UCSD-AML1 (cell line): ENCODE results near the gene RNU2-63P.
"Not testable (repeated sequence)": the region's sequence is repeated elsewhere in the genome, so short reads cannot be mapped to it uniquely, and the experiment has no call there.

Source experiments
- DNase-seq: peaks from one replicate; lab custom pipeline; 2025; ENCODE audit not compliant: unreplicated experiment; lab: John Stamatoyannopoulos, UW

Gene RNU2-63P

GRCh38 chr2:88016086-88016959 lies at the start of gene RNU2-63P:
RNU2-63P (minus strand) TSS chr2:88016547.
- DNase-seq: peak; percentile 48

DNA sequence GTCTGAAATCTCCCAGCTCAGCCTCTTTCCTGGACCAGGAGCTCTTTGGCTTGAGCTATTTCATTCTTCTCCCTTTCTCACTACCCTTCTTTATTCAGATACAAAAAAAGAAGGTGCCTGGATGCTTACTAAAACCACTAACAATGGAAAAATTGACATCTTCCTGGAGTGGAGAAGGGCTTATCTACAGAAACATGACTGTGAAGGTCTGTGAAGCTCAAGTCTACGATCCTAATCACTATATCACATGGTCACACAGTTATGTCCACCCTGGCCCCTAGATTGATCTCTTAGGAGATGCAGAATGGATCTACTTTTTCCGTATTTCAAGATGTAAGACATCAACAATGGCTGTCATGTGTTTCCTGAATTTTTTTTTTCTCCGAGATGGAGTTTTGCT lies 44.9 kb upstream of the RNU2-63P start:
- no peak for DNase-seq

DNA sequence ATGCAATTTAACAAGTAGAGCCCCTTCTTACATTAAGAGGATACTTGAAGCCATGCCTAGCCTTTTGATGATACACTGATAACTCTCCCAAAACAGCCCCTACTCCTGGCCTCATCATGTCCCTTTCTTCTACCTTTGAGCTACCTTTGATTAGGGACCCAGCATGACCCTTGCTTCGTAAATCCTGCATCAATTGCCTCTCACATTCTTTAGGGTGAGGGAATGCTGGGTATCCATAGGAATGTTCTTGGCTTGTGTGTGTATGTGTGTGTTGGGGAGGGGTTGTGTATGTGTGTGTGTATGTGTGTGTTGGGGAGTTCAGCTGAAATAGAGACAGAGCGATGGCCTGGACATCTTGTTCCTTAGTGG lies 44.5 kb upstream of the RNU2-63P start:
- DNase-seq: no peak

DNA sequence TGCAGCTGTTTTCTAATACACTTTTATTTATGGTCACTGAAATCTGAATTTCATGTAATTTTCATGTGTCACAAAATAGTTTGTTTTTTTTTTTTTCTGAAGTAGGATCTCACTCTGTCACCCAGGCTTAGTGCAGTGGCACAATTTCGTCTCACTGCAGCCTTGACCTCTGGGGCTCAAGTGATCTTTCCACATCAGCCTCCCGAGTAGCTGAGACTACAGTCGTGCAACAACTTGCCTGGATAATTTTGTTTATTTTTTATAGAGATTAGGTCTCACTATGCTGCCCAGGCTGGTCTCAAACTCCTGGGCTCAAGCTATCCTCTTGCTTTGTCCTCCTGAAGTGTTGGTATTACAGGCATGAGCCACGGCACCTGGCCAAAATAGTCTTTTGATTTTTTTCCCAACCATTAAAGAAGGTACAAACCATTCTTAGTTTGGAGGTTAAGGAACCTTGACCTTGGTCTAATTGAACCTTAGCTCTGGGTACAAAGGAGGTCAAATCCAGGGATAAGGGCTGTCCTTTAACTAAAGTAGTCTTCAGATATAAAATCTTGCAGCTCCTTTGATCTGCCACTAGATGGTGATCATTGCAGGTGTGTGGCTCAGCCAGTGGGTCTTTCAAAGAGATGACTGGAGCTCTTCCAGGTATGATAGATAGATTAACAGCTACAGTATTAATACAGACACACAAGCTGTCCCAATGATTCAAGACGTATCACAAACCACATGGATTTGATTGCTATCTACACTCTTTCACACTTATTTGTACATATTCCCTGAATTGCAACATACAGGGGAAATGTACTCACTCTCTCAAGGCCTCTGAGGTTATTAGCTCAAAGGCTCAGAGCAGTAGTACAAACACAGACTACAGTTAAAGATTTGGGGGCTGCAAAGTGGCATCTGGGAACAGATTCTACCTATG lies 43.9 kb upstream of the RNU2-63P start:
- DNase-seq: no peak

DNA sequence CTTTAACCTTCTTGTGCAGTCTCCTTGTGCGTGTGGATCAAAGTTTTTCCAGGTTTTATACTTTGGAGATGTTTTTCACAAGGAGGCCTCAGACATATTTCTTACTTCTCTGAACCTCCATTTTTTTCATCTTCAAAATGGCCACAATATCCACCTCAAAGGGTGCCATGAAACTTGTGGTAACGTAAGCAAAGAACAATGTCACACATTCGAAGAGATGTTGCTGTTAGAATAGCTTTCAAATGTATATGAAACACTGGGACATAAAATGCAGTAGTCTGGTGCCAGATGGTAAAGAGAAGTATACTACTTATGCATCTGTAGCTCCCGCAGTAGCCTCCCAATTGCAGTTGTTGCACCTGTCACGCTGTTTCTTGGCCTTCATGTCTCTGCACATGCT lies 41.8 kb upstream of the RNU2-63P start:
- DNase-seq: no peak

DNA sequence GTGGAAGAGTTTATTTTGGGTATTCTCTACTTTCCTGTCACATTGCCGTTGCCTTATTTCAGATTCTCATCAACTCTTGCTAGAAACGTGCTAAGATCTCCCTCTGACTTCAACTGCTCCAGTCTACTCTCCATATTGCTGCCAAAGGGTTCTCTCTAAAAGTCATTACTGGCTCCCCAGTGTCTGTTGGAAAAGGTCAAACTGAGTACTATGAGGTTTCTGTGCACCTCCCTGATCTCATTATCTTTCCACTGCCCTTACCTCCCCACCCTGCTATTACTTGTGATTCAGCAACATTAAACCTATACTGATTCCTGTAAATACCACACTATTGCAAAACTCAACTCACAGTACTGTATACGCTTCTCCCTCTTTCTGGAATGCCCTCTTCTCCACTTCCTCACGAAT lies 41.1 kb upstream of the RNU2-63P start:
- DNase-seq: no peak

DNA sequence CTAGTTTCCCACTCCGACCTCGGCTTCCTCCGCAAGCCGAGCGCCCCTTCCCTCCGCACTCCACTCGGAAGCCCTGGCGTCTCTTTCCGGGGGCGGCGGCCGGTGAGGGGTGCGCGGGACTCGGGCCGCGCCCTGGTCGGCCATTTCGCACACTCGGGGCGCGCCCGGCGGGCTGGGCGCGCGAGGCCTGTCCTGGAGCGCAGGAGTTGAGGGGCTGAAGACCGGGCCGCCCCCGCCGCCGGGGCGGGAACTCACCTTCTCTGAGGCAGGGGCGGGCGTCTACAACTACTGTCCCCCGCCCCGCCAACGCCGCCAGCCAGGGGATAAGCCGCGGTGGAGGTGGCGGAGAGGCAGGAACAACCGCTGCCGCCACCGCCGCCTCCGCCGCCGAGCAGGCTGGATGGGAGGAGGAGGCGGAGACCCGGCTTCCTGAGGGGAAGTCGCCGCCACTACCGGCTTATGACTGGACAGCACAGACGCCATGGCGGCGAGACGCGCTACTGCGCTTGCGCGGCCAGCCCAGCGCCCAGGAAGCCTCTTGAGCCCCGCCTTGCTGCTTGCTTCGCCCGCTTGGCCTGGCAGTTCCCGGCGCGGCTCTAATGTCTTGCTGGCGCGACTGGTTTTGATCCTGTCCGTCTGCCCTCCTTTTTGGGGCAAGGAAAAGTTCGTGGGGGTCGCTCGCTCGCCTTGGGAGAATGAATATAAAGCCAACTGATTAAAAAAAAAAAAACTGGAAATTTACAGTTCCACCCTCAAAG lies 39.2 kb upstream of the RNU2-63P start, which contains the start of gene KRCC1:
KRCC1 (minus strand) TSS at position 413 of the 758 bp plus-strand sequence. CDS start 27,220 bp downstream, outside the sequence.
- peak; percentile 97 for DNase-seq

GRCh38 chr2:88054782-88055370 lies 38.5 kb upstream of the RNU2-63P start:
- DNase-seq: no peak

DNA sequence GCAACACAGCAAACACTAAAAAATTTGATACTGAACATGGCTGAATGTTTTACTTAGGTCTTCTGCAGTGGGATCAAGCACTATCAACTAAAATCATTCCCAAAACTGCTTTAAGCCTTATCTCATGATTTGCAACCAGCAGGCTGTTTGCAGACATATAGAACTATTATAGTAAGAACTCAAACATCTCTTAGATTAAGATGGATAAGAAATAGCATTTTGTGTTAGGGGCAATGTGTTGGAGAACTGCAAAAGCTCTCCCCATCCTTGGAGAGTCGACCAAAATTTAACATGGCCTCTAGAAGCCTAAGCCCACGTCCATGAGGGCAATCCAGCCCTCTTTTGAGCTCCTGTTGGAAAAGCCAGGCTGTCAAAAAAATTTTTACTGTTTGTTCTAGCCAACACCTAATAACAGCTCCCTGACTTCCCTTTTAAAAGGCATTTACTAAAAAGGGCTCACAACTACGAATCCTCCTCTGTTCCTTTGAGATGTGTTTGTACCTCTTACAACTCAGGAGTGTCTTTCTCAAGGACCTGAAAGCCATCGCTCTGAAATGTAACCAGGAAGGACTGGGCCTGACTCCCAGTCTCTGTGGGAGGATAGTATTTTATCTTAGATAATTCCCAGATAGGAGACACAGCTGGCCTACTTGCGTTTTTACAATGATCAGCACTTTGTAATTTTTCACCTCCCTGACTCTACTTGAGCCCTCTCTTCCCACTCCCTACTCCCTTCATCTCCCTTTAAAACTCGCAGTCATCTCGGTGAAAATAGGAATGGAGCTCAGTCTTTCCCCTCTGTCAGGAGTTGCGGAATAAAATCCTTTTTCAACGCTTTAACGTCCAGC lies 37.8 kb upstream of the RNU2-63P start:
- DNase-seq: no peak

GRCh38 chr2:88053296-88053695 lies 36.9 kb upstream of the RNU2-63P start:
- no peak for DNase-seq

- no peak for DNase-seq
Measured at GRCh38 chr2:88051792-88052191, 35.4 kb upstream of the RNU2-63P start.

GRCh38 chr2:88049622-88050021 lies 33.3 kb upstream of the RNU2-63P start:
- no peak for DNase-seq

- DNase-seq: no peak
Measured at GRCh38 chr2:88048541-88048940, 32.2 kb upstream of the RNU2-63P start.

DNA sequence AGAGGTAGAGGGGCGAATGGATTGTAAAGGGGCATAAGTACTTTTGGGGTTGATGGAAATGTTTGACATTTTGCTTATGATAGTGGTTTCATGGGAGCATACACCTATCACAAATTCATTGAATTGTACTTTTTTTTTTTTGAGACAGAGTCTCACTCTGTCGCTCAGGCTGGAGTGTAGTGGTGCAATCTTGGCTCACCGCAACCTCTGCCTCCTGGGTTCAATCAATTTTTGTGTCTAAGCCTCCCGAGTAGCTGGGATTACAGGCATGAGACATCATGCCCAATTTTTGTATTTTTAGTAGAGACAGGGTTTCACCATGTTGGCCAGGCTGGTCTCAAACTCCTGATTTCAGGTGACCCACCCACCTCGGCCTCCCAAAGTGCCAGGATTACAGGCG lies 29.2 kb upstream of the RNU2-63P start:
- DNase-seq: not testable (repeated sequence)

GRCh38 chr2:88042476-88042875 lies 26.1 kb upstream of the RNU2-63P start:
- DNase-seq: no peak

- DNase-seq: no peak
Measured at GRCh38 chr2:88038263-88039105, 22.1 kb upstream of the RNU2-63P start.

GRCh38 chr2:88036606-88037005 lies 20.3 kb upstream of the RNU2-63P start:
- DNase-seq: no peak

- DNase-seq: no peak
Measured at GRCh38 chr2:88036182-88036581, 19.8 kb upstream of the RNU2-63P start.
